HG02610 (cell line): ENCODE results near the gene PPM1H.
"Not testable (repeated sequence)": the region's sequence is repeated elsewhere in the genome, so short reads cannot be mapped to it uniquely, and the experiment has no call there.

ENCODE experiments used
- ATAC-seq: cut with Tn5 transposase; IDR thresholded peaks from one replicate; pipeline ENCODE4 v1.9.1; 2021; ENCODE audit warnings: mild to moderate bottlenecking, moderate library complexity; ENCODE audit not compliant: unreplicated experiment

Gene PPM1H

DNA sequence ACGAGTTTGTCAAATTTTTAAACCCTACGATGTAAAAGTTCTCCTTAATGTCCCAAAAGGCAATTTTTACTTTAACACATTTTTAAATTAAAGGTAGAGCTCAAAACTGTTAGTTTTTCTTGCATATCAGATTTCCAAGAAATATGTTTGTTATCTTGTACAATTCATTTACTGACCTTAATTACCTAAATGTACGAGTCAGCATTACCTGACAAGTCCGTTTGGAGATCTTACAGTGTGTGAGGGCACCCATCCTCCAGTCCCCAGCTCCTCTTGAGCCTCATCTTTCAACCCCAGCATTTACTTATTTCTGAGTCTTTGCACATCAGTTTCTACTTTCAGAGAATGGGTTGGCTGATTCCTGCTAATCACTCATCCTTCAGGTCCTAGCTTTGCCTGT, 23.7 kb downstream of the PPM1H start:
- ATAC-seq, result no peak

DNA sequence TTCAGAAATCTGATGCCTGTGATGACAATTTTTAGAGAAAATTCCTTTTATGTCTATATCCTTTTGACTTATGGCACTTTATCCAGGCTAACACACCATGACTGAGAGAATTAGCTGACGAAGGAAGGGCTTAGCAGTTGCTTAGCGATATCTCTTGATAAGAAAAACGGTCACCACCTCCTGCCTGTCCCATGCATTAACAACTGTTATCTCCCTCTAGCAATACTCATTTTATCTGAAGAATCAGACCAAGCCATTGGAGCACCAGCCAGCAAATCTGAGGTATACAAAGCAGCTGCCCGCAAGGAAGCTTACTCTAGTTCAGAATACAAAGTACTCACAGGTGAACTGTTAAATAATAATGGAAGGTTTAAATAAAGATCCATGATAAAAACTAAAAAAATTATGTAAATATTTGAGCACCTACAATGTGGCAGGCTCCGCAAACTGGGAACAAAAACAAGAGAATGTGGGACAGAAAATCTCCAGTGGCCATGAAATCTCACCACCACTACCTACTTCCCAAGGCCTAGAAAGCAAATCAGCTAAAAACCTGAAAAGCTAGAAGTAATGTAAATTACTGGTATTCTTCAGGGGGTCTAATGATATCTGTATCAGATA, 24.3 kb downstream of the PPM1H start:
- no peak for ATAC-seq

DNA sequence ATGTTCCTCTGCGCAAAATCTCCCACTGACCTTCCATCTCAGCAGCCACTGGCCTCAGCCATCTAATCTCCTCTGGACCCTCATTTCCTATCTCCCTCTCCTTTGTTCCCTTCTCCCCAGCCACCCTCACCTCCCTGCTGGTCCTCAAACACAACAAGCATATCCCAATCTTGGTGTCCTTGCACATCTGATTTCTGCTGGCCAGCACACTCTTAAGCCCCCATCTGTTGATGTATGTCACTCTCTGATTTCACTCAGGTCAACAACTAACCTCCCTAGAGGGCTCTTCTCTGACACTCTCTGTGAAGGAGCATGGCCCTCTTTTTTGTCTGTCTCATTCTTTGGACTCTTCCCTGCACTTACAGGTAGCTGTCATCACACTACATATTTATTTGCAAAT, 25.6 kb downstream of the PPM1H start:
- no peak for ATAC-seq

DNA sequence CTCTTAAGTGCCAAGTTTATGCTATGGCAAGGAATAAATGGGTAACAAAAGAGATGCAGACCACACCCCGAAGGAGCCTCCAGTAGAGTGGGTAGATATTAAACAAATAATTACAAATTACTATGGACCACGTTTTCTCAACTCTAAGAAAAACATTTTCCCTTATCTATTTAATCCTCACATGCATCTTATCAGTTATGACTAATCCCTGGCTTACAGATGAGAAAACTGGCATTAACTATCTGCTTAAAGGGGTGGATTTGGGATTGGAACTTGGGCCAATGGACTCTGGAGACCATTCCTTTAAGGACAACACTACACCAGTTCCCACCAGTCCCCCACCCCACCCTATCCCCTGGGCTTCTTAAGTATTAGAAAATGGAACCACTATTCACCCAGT, 26.3 kb downstream of the PPM1H start:
- no peak for ATAC-seq

DNA sequence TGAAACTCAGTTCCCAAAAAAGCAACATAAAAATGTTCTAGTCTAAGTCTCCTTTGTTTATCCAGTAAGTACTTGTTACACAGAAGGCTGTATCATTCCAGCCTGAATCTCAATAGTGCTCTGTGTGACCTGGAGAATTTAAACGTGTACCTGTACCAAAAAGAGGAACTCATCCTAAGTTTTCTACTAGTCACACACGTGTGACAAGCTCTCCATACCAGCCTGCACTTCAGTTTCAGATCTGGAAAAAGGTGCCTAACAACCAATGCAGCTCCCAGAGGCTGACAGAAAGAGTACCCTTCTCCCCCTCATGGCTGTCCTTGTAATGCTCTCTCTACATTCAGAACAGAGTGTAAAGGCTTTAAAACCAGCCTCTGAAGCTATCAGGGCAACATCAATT, 27.4 kb downstream of the PPM1H start:
- no peak for ATAC-seq

DNA sequence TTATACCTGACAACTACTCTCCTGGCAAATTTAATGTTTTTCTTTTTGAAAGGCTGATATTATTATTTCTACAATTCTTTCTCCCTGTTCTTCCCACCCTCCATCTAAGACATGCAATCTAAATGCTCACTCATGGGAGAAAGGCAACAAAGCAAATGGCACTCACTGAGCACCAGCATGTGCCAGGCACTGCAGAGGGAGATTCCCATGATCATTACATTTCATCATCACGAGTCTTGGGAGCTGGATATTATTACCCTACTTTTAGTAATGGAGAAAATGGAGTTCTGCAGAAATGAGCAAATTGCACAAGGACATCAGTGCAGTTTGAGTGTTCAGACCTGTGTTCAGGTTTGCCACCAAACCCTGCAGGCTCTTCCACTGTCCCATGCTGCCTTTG, 27.9 kb downstream of the PPM1H start:
- no peak for ATAC-seq

DNA sequence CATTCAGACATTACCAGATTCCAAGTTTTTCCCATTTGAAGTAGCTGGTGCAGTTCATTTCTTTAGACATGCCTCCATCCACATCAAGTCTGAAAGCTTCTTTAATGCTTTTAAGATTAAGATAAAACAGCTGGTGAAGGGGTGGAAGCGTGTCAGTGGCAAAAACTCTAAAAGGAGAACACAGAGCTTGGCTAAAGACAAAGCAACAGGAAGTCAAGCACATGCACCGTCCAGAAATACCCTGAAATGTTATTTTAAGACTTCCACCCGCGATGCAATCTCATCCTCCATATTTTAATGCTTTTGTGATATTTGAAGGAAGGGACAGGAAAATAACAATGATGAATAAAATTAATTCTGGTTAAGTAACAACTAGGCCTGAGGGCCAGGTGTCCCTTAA, 31.8 kb downstream of the PPM1H start:
- no peak for ATAC-seq

DNA sequence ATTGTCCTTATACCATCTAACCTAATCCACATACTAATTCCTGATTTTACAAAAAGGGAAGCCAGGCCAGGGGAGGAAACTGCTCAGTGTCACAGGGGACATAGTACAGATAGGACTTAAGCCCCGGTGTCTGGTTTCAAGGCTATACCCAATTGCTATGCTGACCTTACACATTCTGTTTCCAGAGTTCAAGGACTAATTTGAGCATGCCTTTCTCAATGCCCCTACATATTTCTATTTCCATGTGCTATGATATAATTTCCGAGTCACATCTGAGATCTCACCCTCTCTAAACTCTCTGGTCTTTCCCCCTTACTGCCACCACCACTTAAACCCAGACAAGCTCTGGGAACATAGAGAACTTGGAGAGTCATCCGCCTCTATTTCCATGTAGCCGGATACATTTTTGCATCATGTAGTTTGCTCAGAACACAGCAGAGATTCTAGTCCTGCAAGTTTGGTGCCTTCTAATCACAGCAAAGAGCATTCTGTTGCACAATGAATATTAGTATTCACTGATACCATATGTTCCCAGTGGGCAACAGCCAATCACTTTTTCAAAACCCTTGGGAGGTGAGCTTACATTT, 34.2 kb downstream of the PPM1H start:
- ATAC-seq, result no peak

DNA sequence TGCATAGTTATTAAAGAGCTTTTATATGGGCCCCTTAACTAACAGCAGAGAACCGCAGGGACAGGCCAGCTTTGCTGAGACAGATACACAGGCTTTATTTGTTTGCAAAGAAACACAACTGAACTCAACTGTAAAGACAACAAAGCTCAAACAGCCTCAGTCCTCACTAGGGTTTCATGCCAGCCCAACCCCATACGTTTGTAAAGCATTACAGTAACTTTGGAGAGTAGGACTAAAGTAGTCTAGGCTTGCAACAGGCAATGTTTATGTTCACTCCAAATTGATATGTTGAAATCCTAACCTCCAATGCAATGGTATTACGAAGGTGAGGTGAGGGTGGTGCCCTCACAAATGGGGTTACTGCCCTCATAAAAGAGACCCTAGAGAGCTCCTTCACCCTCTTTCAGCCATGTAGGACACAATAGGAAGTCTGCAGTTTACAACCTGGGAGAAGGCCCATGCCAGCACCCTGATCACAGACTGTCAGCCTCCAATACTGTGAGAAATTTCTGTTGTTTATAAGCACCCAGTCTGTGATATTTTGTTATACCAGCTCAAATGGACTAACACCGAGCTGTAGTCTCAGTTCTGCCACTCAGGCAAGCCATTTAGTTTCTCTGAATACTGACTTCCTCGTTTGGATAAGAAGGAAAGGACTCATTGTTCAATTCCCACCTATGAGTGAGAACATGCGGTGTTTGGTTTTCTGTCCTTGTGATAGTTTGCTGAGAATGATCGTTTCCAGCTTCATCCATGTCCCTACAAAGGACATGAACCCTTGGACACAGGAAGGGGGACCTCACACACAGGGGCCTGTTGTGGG, 35.2 kb downstream of the PPM1H start:
- no peak for ATAC-seq

DNA sequence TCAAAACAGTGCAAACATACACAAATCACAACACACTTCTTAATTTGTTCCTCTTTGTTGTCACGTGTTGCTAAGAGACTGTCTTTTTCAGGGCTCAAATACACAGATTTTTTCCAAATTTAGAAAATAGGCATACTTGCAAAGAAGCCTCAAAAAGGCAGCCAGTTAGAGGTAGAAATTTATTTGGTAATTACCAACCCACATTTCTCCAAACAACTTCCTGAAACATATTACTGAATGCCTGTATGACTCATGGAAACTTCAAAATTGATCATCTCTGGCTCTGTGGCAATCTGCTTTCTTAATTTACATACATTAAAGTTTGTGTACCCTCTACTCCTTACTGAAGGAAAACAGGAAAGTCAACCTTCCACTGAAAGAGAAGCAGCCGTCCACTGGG, 36.4 kb downstream of the PPM1H start:
- no peak for ATAC-seq

DNA sequence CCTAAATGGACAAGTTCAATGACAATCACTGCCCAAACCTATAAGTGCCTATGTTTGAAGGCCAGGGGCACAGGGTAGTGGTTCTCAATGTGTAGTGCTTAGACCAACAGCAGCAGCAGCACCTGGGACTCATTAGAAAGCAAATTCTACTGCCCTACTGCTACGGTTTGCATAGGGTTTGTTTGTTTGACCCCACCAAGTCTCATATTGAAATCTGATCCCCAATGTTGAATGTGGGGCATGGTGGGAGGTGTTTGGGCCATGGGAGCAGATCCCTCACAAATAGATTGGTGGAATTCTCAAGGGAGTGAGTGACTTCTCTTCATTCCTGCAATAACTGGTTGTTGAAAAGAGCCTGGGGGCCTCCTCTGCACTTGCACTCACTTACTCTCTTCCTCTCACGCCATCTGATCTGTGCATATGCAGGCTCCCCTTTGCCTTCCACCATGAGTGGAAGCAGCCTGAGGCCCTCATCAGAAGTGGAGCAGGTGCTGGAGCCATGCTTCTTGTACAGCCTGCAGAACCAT, 39.5 kb downstream of the PPM1H start:
- no peak for ATAC-seq

DNA sequence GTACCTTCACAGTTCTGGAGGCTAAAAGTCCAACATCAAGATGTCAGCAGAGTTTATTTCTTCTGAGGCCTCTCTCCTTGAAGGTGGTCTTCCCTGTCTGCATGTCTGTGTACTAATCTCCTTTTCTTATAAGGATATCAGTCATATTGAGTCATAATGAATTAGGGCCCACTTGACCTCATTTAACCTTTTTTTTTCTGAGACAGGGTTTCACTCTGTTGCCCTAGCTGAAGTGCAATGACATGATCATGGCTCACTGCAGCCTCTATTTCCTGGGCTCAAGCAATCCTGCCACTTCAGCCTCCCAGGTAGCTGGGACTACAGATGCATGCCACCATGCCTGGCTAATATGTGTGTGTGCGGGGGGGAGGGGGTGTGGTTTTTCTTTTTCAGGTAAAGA, 41.7 kb downstream of the PPM1H start:
- no peak for ATAC-seq

DNA sequence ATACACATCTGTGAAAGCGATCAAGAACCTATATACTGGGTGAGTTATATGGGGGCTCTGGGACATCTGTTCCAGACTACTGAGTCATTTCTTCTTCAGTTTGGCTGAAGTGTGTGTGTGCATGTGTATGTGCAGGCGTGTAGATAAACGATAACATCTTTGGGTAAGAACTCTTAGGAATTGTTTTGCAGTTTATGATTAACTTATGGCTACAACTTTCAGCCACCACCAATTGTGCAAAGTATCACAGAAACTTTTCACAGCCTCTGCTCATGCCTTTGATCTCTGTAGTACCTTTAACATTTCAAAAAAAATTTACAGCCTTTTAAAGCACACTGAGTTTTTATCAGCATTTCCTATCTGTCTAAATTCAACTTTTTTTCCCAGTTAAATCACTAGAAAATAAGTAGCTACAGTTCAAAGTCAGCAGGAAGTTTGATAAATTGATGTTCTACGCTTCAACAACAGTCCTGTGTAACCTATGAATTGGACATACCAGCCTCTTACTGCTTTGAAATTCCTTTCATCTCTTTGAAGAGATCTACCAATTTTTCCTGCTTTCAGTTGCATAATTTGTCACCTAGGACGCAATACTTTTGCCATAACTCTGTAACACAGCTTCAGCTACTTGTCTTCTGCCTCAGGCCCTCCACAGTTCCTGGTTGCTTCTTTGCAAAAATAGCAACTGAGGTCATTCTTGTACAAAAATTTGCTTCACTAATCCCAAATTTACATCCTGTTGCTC, 43.0 kb downstream of the PPM1H start:
- ATAC-seq, result no peak

DNA sequence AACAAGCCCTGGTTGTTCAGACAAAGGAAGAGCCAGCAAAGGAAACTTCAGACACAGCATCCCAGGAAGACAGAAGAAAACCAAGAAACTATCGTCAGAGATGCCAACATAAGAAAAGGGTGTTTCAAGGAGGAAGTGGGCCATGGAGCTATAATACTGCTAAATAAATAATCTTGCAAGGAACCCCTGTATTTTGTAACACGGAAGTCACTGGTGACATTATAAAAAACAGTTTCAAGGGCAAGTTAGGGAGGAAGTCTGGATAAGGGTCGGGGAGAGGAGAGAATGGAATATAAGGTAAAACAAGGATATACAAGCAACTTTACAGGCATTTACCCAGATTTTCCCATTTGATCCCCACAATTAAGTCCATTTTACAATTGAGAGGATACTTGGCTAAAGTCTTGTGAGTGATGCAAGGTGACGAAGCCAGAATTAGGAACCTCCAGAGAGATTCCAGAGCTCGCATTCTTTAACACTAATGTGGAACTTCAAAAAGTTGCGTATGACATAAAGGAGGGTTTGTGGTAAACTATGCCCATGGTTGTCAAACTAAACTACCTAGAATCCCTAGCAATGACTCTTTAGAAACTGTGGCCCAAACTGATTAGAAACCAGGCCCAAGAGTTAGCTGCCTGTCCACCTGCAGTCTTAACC, 46.4 kb downstream of the PPM1H start:
- ATAC-seq, result no peak

DNA sequence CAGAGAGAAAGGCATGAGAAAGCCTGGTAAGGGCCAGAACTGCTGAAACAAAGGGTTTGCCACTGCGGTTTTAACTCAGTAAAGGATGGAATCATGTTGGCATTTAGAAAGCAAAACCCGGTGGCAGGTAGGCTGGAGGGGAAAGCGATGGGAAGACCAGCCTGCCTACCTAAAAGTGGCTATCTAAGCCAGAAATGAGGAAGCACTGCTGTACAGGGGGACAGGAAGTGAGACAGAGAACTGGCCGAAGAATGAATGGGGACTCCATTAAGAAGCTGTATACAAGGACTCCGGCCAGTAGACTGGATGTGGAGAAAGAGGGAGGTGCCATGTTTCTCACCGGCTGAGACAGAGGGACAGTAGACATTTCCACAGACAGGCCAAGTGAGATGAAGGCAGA, 48.2 kb downstream of the PPM1H start:
- ATAC-seq, result no peak

DNA sequence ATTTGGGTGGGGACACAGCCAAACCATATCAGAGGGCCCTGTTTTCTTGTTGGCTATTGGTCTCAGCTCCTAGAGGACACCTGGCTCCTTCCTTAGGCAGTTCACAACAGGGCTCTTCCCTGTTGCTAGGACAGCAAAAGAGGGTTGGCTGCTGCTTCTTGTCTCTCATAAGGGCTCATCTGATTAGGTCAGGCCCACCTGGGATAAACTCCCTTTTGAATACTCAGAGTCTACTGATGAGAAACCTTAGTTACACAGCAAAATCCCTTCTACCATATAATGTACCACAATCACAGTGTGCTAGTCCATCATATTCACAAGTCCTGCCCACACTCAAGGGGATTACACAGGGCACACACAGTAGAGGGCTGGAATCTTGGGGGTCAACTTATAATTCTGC, 49.7 kb downstream of the PPM1H start:
- ATAC-seq, result no peak

DNA sequence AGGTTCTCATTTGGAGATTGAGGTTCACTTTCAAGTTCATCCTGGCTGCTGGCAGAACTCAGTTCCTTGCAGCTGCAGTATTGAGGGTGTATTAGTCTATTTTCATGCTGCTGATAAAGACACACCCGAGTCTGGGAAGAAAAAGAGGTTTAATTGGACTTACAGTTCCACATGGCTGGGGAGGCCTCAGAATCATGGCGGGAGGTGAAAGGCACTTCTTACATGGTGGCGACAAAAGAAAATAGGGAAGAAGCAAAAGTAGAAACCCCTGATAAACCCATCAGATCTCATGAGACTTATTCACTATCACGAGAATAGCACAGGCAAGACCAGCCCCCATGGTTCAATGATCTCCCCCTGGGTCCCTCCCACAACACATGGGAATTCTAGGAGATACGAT, 50.1 kb downstream of the PPM1H start:
- not testable (repeated sequence) for ATAC-seq

DNA sequence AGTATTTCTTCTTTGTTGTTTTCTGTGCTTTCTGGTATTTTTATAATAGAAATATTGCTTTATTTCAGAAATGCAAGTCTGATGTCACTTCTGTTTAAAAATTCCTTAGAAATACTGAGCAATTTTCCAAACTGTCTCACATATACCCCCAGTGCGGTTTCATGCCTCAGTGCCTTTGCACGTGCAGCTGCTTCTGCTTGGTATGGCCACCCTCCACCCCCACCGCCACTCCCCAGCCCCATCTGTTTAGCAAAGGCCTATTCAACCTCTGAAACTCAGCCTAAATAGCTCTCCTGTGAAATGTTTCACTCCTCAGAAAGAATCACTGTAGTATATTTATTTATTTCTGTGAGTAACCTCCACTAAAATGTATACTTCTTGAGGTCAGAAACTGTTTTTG, 52.3 kb downstream of the PPM1H start:
- no peak for ATAC-seq

DNA sequence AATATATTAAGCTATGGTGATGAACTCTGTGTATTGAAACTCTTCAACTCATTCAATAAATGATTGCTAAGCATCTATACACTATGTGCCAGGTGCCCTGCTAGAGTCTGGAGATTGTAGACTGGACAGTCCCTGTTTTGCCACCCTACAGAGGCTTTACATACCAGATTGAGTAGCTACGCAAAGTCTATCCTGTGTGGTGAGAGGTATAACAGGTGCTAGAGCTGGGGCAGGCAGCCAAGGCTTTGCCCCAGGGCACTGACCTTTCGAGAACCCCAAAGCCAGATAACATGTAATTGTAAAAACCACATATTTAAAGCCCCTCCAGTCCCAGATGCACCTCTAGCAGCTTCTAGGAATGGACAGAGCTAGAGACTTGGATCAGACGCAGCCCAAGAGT, 52.8 kb downstream of the PPM1H start:
- ATAC-seq, result no peak

DNA sequence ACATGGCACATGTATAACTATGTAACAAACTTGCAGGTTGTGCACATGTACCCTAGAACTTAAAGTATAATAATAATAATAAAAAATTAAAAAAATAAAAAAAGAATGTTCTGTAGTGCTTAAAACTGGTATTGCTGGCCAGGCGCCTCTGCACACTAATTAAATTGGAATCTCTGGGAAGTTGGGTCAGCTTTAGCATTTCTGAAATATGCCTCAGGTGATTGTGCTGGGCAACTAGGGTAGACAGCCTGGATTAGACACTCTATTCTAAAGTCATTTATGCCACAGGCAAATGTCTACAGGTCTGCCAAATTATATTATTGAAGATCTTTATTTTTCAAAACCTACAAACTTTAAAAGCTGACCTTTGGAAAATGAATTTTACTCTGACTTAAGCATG, 55.3 kb downstream of the PPM1H start:
- ATAC-seq, result no peak

DNA sequence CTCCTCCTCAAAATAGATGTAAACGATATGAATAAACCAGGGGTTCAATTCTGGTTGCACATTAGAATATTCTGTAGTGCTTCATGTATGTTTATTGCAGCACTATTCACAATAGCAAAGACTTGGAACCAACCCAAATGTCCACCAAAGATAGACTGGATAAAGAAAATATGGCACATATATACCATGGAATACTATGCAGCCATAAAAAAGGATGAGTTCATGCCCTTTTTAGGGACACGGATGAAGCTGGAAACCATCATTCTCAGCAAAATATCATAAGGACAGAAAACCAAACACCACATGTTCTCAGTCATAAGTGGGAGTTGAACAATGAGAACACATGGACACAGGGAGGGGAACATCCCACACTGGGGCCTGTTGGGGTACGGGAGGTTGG, 55.7 kb downstream of the PPM1H start:
- not testable (repeated sequence) for ATAC-seq
